Medulla oblongata (tissue), 1 donor: ENCODE data around the gene DNAJC27.

Experiments
- DNase-seq: peaks from one replicate; pipeline ENCODE4 v3.0.0-alpha.2; 2015; ENCODE audit errors: extremely low spot score

DNAJC27 gene

GRCh38 chr2:24907116-24907515 lies 64.6 kb downstream of the DNAJC27 start:
- no peak for DNase-seq

GRCh38 chr2:24906466-24906865 lies 65.3 kb downstream of the DNAJC27 start:
- no peak for DNase-seq

GRCh38 chr2:24903161-24904103 lies 68.3 kb downstream of the DNAJC27 start:
- no peak for DNase-seq

- no peak for DNase-seq
Measured at GRCh38 chr2:24899361-24899910, 72.3 kb downstream of the DNAJC27 start.

- no peak for DNase-seq
Measured at GRCh38 chr2:24898122-24899109, 73.3 kb downstream of the DNAJC27 start.

GRCh38 chr2:24894750-24895149 lies 77.0 kb downstream of the DNAJC27 start:
- no peak for DNase-seq

GRCh38 chr2:24893934-24894333 lies 77.8 kb downstream of the DNAJC27 start:
- no peak for DNase-seq
